Gastrocnemius medialis (tissue), 4 donors: ENCODE data around the gene SLC2A2.

Experiments
- CTCF ChIP-seq, 5 experiments: fragments of 450-650 bp in 3 of 5; fragments of 200-600 bp in 2 of 5; sonication (generic) in 2 of 5; IDR thresholded peaks in 4 of 5; conservative IDR thresholded peaks in 1 of 5; 1 replicate in 4 of 5; 2 replicates in 1 of 5; pipeline ENCODE4 v1.5.1; 2016 to 2019; ENCODE audit warnings: antibody characterized with exemption in 5 of 5, mild to moderate bottlenecking in 3 of 5, moderate library complexity in 3 of 5
- POLR2A ChIP-seq, 2 donors: fragments of 450-650 bp; IDR thresholded peaks; one replicate each; pipeline ENCODE4 v1.6.1; 2017; ENCODE audit warnings: antibody characterized with exemption in 2 of 2, mild to moderate bottlenecking in 2 of 2, moderate library complexity in 2 of 2

DNA sequence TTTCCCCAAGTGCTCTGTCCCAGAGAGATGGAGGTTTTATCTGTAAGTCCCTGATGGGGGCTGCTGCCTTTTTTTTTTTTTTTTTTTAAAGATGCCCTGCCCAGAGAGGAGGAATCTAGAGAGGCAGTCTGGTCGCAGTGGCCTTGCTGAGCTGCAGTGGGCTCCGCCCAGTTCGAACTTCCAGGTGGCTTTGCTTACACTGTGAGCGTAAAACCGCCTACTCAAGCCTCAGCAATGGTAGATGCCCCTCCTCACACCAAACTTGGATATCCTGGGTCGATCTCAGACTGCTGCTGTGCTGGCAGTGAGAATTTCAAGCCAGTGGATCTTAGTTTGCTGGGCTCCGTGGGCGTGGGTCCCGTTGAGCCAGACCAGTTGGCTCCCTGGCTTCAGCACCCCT lies 51.6 kb downstream of the SLC2A2 start:
- TF ChIP-seq CTCF (IDR thresholded peaks at IDR 0.05 in 4 of 5, conservative IDR thresholded peaks at IDR 0.05 in 1 of 5) (no peak), POLR2A (IDR thresholded peaks at IDR 0.05) (no peak)
